Measurements from ENCODE around the gene AFAP1L2.

DNA sequence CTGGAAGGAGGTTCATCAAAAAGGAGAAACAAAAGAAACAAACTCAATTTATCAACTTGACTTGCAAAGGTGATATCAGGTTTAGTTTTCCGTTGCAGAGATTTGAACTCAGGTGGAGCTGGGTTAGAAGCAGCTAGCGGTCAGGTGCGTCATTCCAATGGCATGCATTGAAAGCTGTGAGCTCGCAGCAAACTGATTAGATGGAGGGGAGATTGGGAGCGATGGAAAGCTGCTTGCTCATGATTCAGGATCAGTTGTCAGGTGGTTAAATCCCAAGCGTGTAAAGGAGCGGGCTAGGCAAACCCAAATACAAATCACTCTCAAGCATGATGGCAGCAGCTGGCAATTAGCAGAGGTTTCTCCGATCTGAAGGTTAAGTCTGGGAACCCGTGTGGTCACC is 49.3 kb upstream of the AFAP1L2 start:
- no peak for TF ChIP-seq POLR2AphosphoS5 (IDR thresholded peaks at IDR 0.05; ENCODE audit: insufficient read depth in 1 of 2, low read depth in 1 of 2)
- TF ChIP-seq, protein P1, sequence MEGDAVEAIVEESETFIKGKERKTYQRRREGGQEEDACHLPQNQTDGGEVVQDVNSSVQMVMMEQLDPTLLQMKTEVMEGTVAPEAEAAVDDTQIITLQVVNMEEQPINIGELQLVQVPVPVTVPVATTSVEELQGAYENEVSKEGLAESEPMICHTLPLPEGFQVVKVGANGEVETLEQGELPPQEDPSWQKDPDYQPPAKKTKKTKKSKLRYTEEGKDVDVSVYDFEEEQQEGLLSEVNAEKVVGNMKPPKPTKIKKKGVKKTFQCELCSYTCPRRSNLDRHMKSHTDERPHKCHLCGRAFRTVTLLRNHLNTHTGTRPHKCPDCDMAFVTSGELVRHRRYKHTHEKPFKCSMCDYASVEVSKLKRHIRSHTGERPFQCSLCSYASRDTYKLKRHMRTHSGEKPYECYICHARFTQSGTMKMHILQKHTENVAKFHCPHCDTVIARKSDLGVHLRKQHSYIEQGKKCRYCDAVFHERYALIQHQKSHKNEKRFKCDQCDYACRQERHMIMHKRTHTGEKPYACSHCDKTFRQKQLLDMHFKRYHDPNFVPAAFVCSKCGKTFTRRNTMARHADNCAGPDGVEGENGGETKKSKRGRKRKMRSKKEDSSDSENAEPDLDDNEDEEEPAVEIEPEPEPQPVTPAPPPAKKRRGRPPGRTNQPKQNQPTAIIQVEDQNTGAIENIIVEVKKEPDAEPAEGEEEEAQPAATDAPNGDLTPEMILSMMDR (IDR thresholded peaks at IDR 0.05): no peak

All from vagina (tissue), 2 donors.